Neural progenitor cell (in vitro differentiated cells): ENCODE measurements around the gene DMKN.

Experiments
- CTCF ChIP-seq: fragments of 200-600 bp; sonication (generic); IDR thresholded peaks from 2 replicates; pipeline ENCODE4 v1.5.1; 2017; ENCODE audit warnings: antibody characterized with exemption, mild to moderate bottlenecking
- EZH2 ChIP-seq: fragments of 200-600 bp; sonication (generic); IDR thresholded peaks from 2 replicates; pipeline ENCODE4 v1.6.1; 2017; ENCODE audit warnings: antibody characterized with exemption, mild to moderate bottlenecking, moderate library complexity
- EZH2phosphoT487 ChIP-seq: fragments of 200-600 bp; sonication (generic); IDR thresholded peaks from 2 replicates; pipeline ENCODE4 v1.6.1; 2017; ENCODE audit warnings: antibody characterized with exemption

- TF ChIP-seq CTCF (no peak), EZH2 (no peak), EZH2phosphoT487 (no peak)
Observed at GRCh38 chr19:35556846-35557538, 43.5 kb upstream of the DMKN start.
